Right atrium auricular region (tissue), 2 donors: ENCODE data around the gene COMMD2. TPM values are rescaled to one million over a fixed set of nuclear protein-coding genes. Genes with fewer than 3 reads are reported as not detected.

Experiments used
- DNase-seq: peaks from one replicate; pipeline ENCODE4 v3.0.0-alpha.2; 2019; ENCODE audit warnings: low spot score
- H3K27ac ChIP-seq, 2 donors: fragments of 200-600 bp; sonication (generic); 1 replicate in 1 of 2; 2 replicates in 1 of 2; pipeline ENCODE4 v1.5.1; 2016 to 2019
- H3K27me3 ChIP-seq, 2 donors: fragments of 200-600 bp; sonication (generic); one replicate each; pipeline versions ENCODE4 v1.5.1 to v1.6.0; 2017 to 2019
- H3K36me3 ChIP-seq: fragments of 200-600 bp; sonication (generic); one replicate; pipeline ENCODE4 v1.5.1; 2016
- H3K4me1 ChIP-seq, 2 donors: fragments of 200-600 bp; sonication (generic); one replicate each; pipeline versions ENCODE4 v1.5.1 to v1.6.0; 2017 to 2019
- H3K4me3 ChIP-seq, 2 donors: fragments of 200-600 bp; sonication (generic); 1 replicate in 1 of 2; 2 replicates in 1 of 2; pipeline ENCODE4 v1.5.1; 2017 to 2019; ENCODE audit warnings: mild to moderate bottlenecking in 1 of 2, moderate library complexity in 1 of 2
- H3K9me3 ChIP-seq, 2 donors: fragments of 200-600 bp; sonication (generic); one replicate each; pipeline ENCODE4 v1.5.1; 2019
- CTCF ChIP-seq, 2 donors: fragments of 200-600 bp; sonication (generic); IDR thresholded peaks; one replicate each; pipeline ENCODE4 v1.5.1; 2019; ENCODE audit warnings: antibody characterized with exemption in 2 of 2
- total RNA-seq, 2 donors: library from RNA; depleted of rRNA; stranded (reverse); fragments of >200 nt; gene quantifications; one replicate each; pipeline ENCODE4 v1.1.0, GENCODE V29; 2016

The COMMD2 gene
- 10 to 100 TPM; 10.3 to 10.6 TPM for total RNA-seq

- Histone ChIP-seq H3K27ac (peak within 1 kb of the TSS; percentile 76 to 85), H3K4me1 (peaks cover 0 to 16% of the 10 kb centered on the region in 2 donors), H3K4me3 (peak within 1 kb of the TSS; percentile 73 to 82), H3K36me3 (peaks cover 30% of the 10 kb centered on the region), H3K27me3 (no peaks in the 10 kb centered on the region), H3K9me3 (no peaks in the 10 kb centered on the region)
- DNase-seq = peak; percentile 78
- peak in 1 of 2 donors; percentile 53 for TF ChIP-seq CTCF (IDR thresholded peaks at IDR 0.05)
Measured at GRCh38 chr3:149752051-149752787, at the start of gene COMMD2. COMMD2 (minus strand) TSS chr3:149752489; CDS start chr3:149752444, 45 bp downstream.

- DNase-seq = no peak
- TF ChIP-seq CTCF (IDR thresholded peaks at IDR 0.05) = no peak
- Histone ChIP-seq H3K4me3 (no peak overlapping the region), H3K9me3 (no peaks in the 10 kb centered on the region), H3K27me3 (no peaks in the 10 kb centered on the region), H3K36me3 (no peaks in the 10 kb centered on the region), H3K4me1 (no peaks in the 10 kb centered on the region), H3K27ac (no peak overlapping the region)
Measured at GRCh38 chr3:149801639-149802038, 49.4 kb upstream of the COMMD2 start.

- TF ChIP-seq CTCF (IDR thresholded peaks at IDR 0.05) = no peak
- no peak for DNase-seq
- Histone ChIP-seq H3K4me1 (no peaks in the 10 kb centered on the region), H3K27ac (no peak overlapping the region), H3K27me3 (no peaks in the 10 kb centered on the region), H3K4me3 (no peak overlapping the region), H3K36me3 (no peaks in the 10 kb centered on the region), H3K9me3 (no peaks in the 10 kb centered on the region)
Measured at GRCh38 chr3:149801195-149801594, 48.9 kb upstream of the COMMD2 start.

- DNase-seq = no peak
- no peaks in the 10 kb centered on the region for H3K36me3 ChIP-seq
- H3K27ac ChIP-seq = no peak overlapping the region
- no peaks in the 10 kb centered on the region for H3K27me3 ChIP-seq
- H3K9me3 ChIP-seq = no peaks in the 10 kb centered on the region
- H3K4me1 ChIP-seq = no peaks in the 10 kb centered on the region
- TF ChIP-seq CTCF (IDR thresholded peaks at IDR 0.05) = no peak
- H3K4me3 ChIP-seq = no peak overlapping the region
Measured at GRCh38 chr3:149800693-149801092, 48.4 kb upstream of the COMMD2 start.

- no peaks in the 10 kb centered on the region for H3K9me3 ChIP-seq
- TF ChIP-seq CTCF (IDR thresholded peaks at IDR 0.05) = no peak
- no peak for DNase-seq
- no peak overlapping the region for H3K27ac ChIP-seq
- no peaks in the 10 kb centered on the region for H3K27me3 ChIP-seq
- H3K4me1 ChIP-seq = no peaks in the 10 kb centered on the region
- H3K36me3 ChIP-seq = no peaks in the 10 kb centered on the region
- no peak overlapping the region for H3K4me3 ChIP-seq
Measured at GRCh38 chr3:149796026-149796425, 43.7 kb upstream of the COMMD2 start.
